SU-DHL-6 (cell line): ENCODE data around the gene DHRS7.

Source experiments
- H2AFZ ChIP-seq: fragments of 200-600 bp; sonication (generic); 2 replicates; pipeline ENCODE4 v1.6.1; 2014; ENCODE audit warnings: low read depth, mild to moderate bottlenecking, moderate library complexity, mixed read lengths, antibody characterized with exemption, low read length; ENCODE audit not compliant: severe bottlenecking
- H3F3A ChIP-seq: fragments of 200-600 bp; shearing (Covaris generic); 2 replicates; pipeline ENCODE4 v1.6.0; 2016; ENCODE audit warnings: antibody characterized with exemption, mild to moderate bottlenecking; ENCODE audit not compliant: insufficient read depth
- H3K27ac ChIP-seq: fragments of 200-600 bp; sonication (generic); 2 replicates; pipeline ENCODE4 v1.5.1; 2016; ENCODE audit warnings: low read depth, mild to moderate bottlenecking, low read length, moderate library complexity, mixed read lengths
- H3K27me3 ChIP-seq: fragments of 200-600 bp; sonication (generic), shearing (Covaris generic); 2 replicates; pipeline ENCODE4 v1.6.0; 2014; ENCODE audit warnings: mild to moderate bottlenecking, low read length
- H3K36me3 ChIP-seq: fragments of 200-600 bp; sonication (generic); 2 replicates; pipeline ENCODE4 v1.6.1; 2014; ENCODE audit warnings: mild to moderate bottlenecking, low read length, mixed read lengths
- H3K4me2 ChIP-seq: fragments of 300-600, 200-600 bp; shearing (Covaris generic), sonication (generic); 2 replicates; pipeline ENCODE4 v1.6.0; 2014; ENCODE audit warnings: low read length, low read depth, mild to moderate bottlenecking; ENCODE audit not compliant: poor library complexity, severe bottlenecking
- H3K4me3 ChIP-seq: fragments of 200-600 bp; sonication (generic); 2 replicates; pipeline ENCODE4 v1.5.1; 2014; ENCODE audit warnings: antibody characterized with exemption, low read length, mild to moderate bottlenecking, mixed read lengths; ENCODE audit not compliant: insufficient read depth, poor library complexity, severe bottlenecking
- H3K79me2 ChIP-seq: fragments of 200-600 bp; sonication (generic); 2 replicates; pipeline ENCODE4 v1.6.1; 2014; ENCODE audit warnings: mild to moderate bottlenecking, low read length, moderate library complexity; ENCODE audit not compliant: insufficient read depth
- H3K9ac ChIP-seq: fragments of 200-600 bp; sonication (generic); 2 replicates; pipeline ENCODE4 v1.7.0; 2014; ENCODE audit warnings: mild to moderate bottlenecking, low read length
- H3K9me2 ChIP-seq: fragments of 200-600 bp; sonication (generic); replicated peaks from 2 replicates; pipeline ENCODE4 v1.6.1; 2014; ENCODE audit warnings: low read length; ENCODE audit not compliant: insufficient read depth
- H3K9me3 ChIP-seq: fragments of 200-600 bp; sonication (generic); 2 replicates; pipeline ENCODE4 v1.6.1; 2014; ENCODE audit warnings: low read length, mixed read lengths; ENCODE audit not compliant: insufficient read depth
- H4K20me1 ChIP-seq: fragments of 200-600 bp; sonication (generic); 2 replicates; pipeline ENCODE4 v1.6.1; 2014; ENCODE audit warnings: low read depth, mild to moderate bottlenecking, antibody characterized with exemption, low read length, moderate library complexity, mixed read lengths
- EZH2phosphoT487 ChIP-seq: fragments of 200-600 bp; sonication (generic), shearing (Covaris generic); conservative IDR thresholded peaks from 2 replicates; pipeline ENCODE4 v1.6.1; 2018; ENCODE audit warnings: mild to moderate bottlenecking, antibody characterized with exemption, low read length, moderate library complexity, mixed read lengths
- TF ChIP-seq, protein P1 (sequence below): fragments of 200-600 bp; sonication (generic); IDR thresholded peaks from one replicate; pipeline ENCODE4 v1.5.1; 2017; ENCODE audit warnings: antibody characterized with exemption, mild to moderate bottlenecking, low read length, moderate library complexity; ENCODE audit not compliant: insufficient read depth, poor library complexity, severe bottlenecking

DHRS7 gene

GRCh38 chr14:60212503-60213371 is 47.5 kb upstream of the DHRS7 start:
- Histone ChIP-seq H3F3A (no peaks in the 10 kb centered on the region), H3K27ac (no peak overlapping the region), H3K27me3 (no peaks in the 10 kb centered on the region), H4K20me1 (no peaks in the 10 kb centered on the region), H3K4me2 (no peak overlapping the region), H3K79me2 (no peaks in the 10 kb centered on the region), H3K9ac (no peak overlapping the region), H3K36me3 (no peaks in the 10 kb centered on the region), H3K9me2 (no peaks in the 10 kb centered on the region), H2AFZ (no peak overlapping the region), H3K4me3 (no peak overlapping the region), H3K9me3 (no peaks in the 10 kb centered on the region)
- no peak for TF ChIP-seq EZH2phosphoT487
- TF ChIP-seq, protein P1, sequence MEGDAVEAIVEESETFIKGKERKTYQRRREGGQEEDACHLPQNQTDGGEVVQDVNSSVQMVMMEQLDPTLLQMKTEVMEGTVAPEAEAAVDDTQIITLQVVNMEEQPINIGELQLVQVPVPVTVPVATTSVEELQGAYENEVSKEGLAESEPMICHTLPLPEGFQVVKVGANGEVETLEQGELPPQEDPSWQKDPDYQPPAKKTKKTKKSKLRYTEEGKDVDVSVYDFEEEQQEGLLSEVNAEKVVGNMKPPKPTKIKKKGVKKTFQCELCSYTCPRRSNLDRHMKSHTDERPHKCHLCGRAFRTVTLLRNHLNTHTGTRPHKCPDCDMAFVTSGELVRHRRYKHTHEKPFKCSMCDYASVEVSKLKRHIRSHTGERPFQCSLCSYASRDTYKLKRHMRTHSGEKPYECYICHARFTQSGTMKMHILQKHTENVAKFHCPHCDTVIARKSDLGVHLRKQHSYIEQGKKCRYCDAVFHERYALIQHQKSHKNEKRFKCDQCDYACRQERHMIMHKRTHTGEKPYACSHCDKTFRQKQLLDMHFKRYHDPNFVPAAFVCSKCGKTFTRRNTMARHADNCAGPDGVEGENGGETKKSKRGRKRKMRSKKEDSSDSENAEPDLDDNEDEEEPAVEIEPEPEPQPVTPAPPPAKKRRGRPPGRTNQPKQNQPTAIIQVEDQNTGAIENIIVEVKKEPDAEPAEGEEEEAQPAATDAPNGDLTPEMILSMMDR, result no peak

GRCh38 chr14:60211153-60211552 is 46.0 kb upstream of the DHRS7 start:
- no peaks in the 10 kb centered on the region for H3K9me2 ChIP-seq
- H3K9ac ChIP-seq, result no peak overlapping the region
- H4K20me1 ChIP-seq, result no peaks in the 10 kb centered on the region
- TF ChIP-seq, protein P1, result no peak
- TF ChIP-seq EZH2phosphoT487, result no peak
- H3F3A ChIP-seq, result no peaks in the 10 kb centered on the region
- no peaks in the 10 kb centered on the region for H3K36me3 ChIP-seq
- H3K4me2 ChIP-seq, result no peak overlapping the region
- H3K79me2 ChIP-seq, result no peaks in the 10 kb centered on the region
- no peaks in the 10 kb centered on the region for H3K9me3 ChIP-seq
- H2AFZ ChIP-seq, result no peak overlapping the region
- no peaks in the 10 kb centered on the region for H3K27me3 ChIP-seq
- H3K27ac ChIP-seq, result no peak overlapping the region
- no peak overlapping the region for H3K4me3 ChIP-seq

GRCh38 chr14:60210703-60211102 is 45.5 kb upstream of the DHRS7 start:
- no peaks in the 10 kb centered on the region for H3K9me3 ChIP-seq
- H3K4me3 ChIP-seq, result no peak overlapping the region
- no peaks in the 10 kb centered on the region for H4K20me1 ChIP-seq

More at GRCh38 chr14:60210703-60211102, 45.5 kb upstream of the DHRS7 start:
- H3K9me2 ChIP-seq, result no peaks in the 10 kb centered on the region
- no peaks in the 10 kb centered on the region for H3F3A ChIP-seq
- no peaks in the 10 kb centered on the region for H3K36me3 ChIP-seq
- TF ChIP-seq, protein P1, result no peak
- TF ChIP-seq EZH2phosphoT487, result no peak
- no peak overlapping the region for H3K27ac ChIP-seq
- H3K4me2 ChIP-seq, result no peak overlapping the region
- no peak overlapping the region for H3K9ac ChIP-seq
- H3K27me3 ChIP-seq, result no peaks in the 10 kb centered on the region
- no peaks in the 10 kb centered on the region for H3K79me2 ChIP-seq
- H2AFZ ChIP-seq, result no peak overlapping the region
